ENCODE results near the gene MIF4GD.

The MIF4GD gene

DNA sequence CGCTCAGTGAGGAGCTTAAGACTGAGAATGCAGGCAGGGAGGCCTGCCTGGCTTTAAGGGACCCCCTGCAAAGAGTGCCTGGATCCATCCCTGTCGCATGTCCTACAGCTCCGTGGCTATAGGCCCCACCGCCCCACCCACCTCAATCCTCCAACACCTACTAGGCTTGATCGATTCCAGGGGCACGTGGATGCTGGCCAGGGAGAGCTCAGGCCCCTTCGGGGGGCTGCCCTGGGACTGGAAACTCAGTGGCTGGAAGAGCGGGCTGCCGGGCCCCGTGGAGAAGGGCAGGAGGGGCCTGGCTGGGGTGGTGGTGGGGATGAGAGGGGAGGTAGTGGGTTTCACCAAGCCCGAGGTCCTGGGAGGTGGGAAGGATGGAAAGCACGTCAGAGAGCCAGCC lies 31.8 kb downstream of the MIF4GD start:
- no peaks in the 10 kb centered on the region for H3K27me3 ChIP-seq (ENCODE audit: control insufficient read depth, low read length)
- no peak overlapping the region for H3K27ac ChIP-seq (ENCODE audit: low read depth, low read length)
- peaks cover 98% of the 10 kb centered on the region for H3K36me3 ChIP-seq (ENCODE audit: control insufficient read depth, low read length)
- peaks cover 11% of the 10 kb centered on the region; the same call in 1 of the 2 replicates for H3F3A ChIP-seq (ENCODE audit: control insufficient read depth, insufficient read depth)
- no peak overlapping the region for H3K4me3 ChIP-seq (ENCODE audit: low read length)
- TF ChIP-seq, protein P1, sequence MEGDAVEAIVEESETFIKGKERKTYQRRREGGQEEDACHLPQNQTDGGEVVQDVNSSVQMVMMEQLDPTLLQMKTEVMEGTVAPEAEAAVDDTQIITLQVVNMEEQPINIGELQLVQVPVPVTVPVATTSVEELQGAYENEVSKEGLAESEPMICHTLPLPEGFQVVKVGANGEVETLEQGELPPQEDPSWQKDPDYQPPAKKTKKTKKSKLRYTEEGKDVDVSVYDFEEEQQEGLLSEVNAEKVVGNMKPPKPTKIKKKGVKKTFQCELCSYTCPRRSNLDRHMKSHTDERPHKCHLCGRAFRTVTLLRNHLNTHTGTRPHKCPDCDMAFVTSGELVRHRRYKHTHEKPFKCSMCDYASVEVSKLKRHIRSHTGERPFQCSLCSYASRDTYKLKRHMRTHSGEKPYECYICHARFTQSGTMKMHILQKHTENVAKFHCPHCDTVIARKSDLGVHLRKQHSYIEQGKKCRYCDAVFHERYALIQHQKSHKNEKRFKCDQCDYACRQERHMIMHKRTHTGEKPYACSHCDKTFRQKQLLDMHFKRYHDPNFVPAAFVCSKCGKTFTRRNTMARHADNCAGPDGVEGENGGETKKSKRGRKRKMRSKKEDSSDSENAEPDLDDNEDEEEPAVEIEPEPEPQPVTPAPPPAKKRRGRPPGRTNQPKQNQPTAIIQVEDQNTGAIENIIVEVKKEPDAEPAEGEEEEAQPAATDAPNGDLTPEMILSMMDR (IDR thresholded peaks at IDR 0.05; ENCODE audit: low read depth, low read length, poor library complexity, severe bottlenecking) = no peak
- H3K9me2 ChIP-seq (replicated peaks; ENCODE audit: control insufficient read depth, low read length) = no peaks in the 10 kb centered on the region
- peaks cover 16% of the 10 kb centered on the region for H3K4me1 ChIP-seq (ENCODE audit: control insufficient read depth, low read length)
- H3K79me2 ChIP-seq (ENCODE audit: control insufficient read depth, low read length) = no peaks in the 10 kb centered on the region
- H4K20me1 ChIP-seq (ENCODE audit: control insufficient read depth, insufficient read depth, low read depth, low read length) = peaks cover 4% of the 10 kb centered on the region; the same call in 1 of the 2 replicates
- H3K4me2 ChIP-seq (ENCODE audit: low read length) = no peak overlapping the region
- no peaks in the 10 kb centered on the region for H3K9me3 ChIP-seq (ENCODE audit: control insufficient read depth, insufficient read depth, low read length)

DNA sequence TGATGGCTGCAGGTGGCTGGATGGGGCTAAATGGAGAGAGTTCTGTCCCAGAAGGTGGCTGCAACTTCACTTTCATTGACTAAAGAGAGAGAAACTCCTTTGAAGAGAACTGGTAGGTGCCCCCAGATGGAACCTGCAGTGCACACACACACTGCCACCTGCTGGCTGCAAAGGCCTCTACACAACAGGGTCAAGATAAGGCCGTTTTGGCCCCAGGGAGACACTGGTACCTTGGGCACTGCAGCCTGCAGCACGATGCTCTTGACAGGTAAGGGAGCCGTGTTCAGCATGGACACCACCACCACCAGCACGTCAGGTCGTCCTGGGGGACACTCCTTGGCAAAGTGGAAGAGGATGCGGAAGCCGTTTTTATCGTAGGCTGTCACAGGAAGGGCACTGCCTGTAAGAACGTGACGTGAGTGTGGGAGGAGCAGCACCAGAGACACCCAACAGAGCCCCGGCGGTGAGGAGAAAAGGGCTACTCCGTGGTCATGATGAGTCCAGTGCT lies 32.3 kb downstream of the MIF4GD start:
- Histone ChIP-seq H3K4me1 (ENCODE audit: control insufficient read depth, low read length) (peaks cover 14% of the 10 kb centered on the region), H4K20me1 (ENCODE audit: control insufficient read depth, insufficient read depth, low read depth, low read length) (peaks cover 4% of the 10 kb centered on the region; the same call in 1 of the 2 replicates), H3K36me3 (ENCODE audit: control insufficient read depth, low read length) (peaks cover 94% of the 10 kb centered on the region), H3K9me2 (replicated peaks; ENCODE audit: control insufficient read depth, low read length) (no peaks in the 10 kb centered on the region), H3K27me3 (ENCODE audit: control insufficient read depth, low read length) (no peaks in the 10 kb centered on the region), H3K4me3 (ENCODE audit: low read length) (no peak overlapping the region), H3K27ac (ENCODE audit: low read depth, low read length) (no peak overlapping the region), H3K9me3 (ENCODE audit: control insufficient read depth, insufficient read depth, low read length) (no peaks in the 10 kb centered on the region), H3K79me2 (ENCODE audit: control insufficient read depth, low read length) (no peaks in the 10 kb centered on the region), H3K4me2 (ENCODE audit: low read length) (no peak overlapping the region), H3F3A (ENCODE audit: control insufficient read depth, insufficient read depth) (peaks cover 8% of the 10 kb centered on the region; the same call in 1 of the 2 replicates)
- TF ChIP-seq, protein P1 (IDR thresholded peaks at IDR 0.05; ENCODE audit: low read depth, low read length, poor library complexity, severe bottlenecking) = peak; percentile 95
- no peak for TF ChIP-seq EZH2phosphoT487 (IDR thresholded peaks at IDR 0.05; ENCODE audit: borderline replicate concordance, low read length)

DNA sequence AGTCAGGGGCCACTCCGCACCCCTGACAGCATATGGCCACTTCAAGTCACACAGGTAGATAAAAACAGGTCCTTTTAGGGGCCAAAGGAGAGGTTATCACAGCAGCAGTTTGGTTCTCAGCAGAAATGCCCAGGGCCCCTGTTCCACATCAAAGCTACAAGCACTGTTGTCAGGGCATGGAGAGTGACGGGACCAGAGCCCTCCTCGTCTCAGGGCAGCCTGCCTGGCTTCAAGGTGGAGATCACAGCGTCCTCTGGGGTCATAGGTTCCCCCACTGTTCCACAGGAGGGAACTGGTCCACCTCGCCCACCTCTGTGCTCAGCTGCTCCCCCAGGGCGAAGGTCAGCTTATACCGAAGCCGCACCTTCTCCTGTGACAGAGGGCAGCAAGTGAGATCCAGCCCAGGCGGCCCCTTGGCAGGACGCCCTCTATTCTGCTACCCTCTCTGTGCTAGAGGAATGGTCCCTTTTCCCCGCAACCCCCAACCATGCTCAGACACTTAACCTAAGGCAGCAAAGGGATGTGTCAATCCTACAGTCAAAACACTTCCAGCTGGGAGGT lies 32.9 kb downstream of the MIF4GD start:
- Histone ChIP-seq H3K9me2 (replicated peaks; ENCODE audit: control insufficient read depth, low read length) (no peaks in the 10 kb centered on the region), H3K36me3 (ENCODE audit: control insufficient read depth, low read length) (peaks cover 88% of the 10 kb centered on the region), H3F3A (ENCODE audit: control insufficient read depth, insufficient read depth) (peaks cover 8% of the 10 kb centered on the region; the same call in 1 of the 2 replicates), H3K4me3 (ENCODE audit: low read length) (no peak overlapping the region), H3K9me3 (ENCODE audit: control insufficient read depth, insufficient read depth, low read length) (no peaks in the 10 kb centered on the region), H4K20me1 (ENCODE audit: control insufficient read depth, insufficient read depth, low read depth, low read length) (peaks cover 4% of the 10 kb centered on the region; the same call in 1 of the 2 replicates), H3K27ac (ENCODE audit: low read depth, low read length) (no peak overlapping the region), H3K4me1 (ENCODE audit: control insufficient read depth, low read length) (peaks cover 14% of the 10 kb centered on the region), H3K79me2 (ENCODE audit: control insufficient read depth, low read length) (no peaks in the 10 kb centered on the region), H3K4me2 (ENCODE audit: low read length) (no peak overlapping the region), H3K27me3 (ENCODE audit: control insufficient read depth, low read length) (no peaks in the 10 kb centered on the region)
- TF ChIP-seq, protein P1 (IDR thresholded peaks at IDR 0.05; ENCODE audit: low read depth, low read length, poor library complexity, severe bottlenecking) = no peak
- no peak for TF ChIP-seq EZH2phosphoT487 (IDR thresholded peaks at IDR 0.05; ENCODE audit: borderline replicate concordance, low read length)

Measured in DOHH2 (cell line).